H9 (cell line): ENCODE measurements around the gene KIZ. TPM values are rescaled to one million over a fixed set of nuclear protein-coding genes. Genes with fewer than 3 reads are reported as not detected.

ENCODE experiments used
- DNase-seq: peaks from one replicate; pipeline ENCODE4 v3.0.0-alpha.2; 2017
- H2AFZ ChIP-seq: one replicate; pipeline ENCODE4 v1.6.1; 2013; ENCODE audit warnings: mild to moderate bottlenecking, low read length, control low read depth, moderate library complexity
- H2AK5ac ChIP-seq: 2 replicates; pipeline ENCODE4 v1.6.1; 2013; ENCODE audit warnings: low read length, control low read depth, mixed read lengths; ENCODE audit not compliant: insufficient read length
- H2BK120ac ChIP-seq: one replicate; pipeline ENCODE4 v1.6.1; 2013; ENCODE audit warnings: low read depth, mild to moderate bottlenecking, low read length, control low read depth, inconsistent platforms; ENCODE audit not compliant: poor library complexity, severe bottlenecking
- H2BK12ac ChIP-seq: 2 replicates; pipeline ENCODE4 v1.6.1; 2013; ENCODE audit warnings: low read length, control low read depth, mixed read lengths, low read depth; ENCODE audit not compliant: insufficient read length
- H2BK15ac ChIP-seq: 2 replicates; pipeline ENCODE4 v1.6.1; 2013; ENCODE audit warnings: low read depth, low read length, control low read depth
- H2BK20ac ChIP-seq: one replicate; pipeline ENCODE4 v1.6.1; 2013; ENCODE audit warnings: low read depth, mild to moderate bottlenecking, low read length, control low read depth, inconsistent platforms; ENCODE audit not compliant: poor library complexity, severe bottlenecking
- H2BK5ac ChIP-seq: 2 replicates; pipeline ENCODE4 v1.6.1; 2013; ENCODE audit warnings: low read length, control low read depth, mixed read lengths; ENCODE audit not compliant: insufficient read length
- H3K14ac ChIP-seq: 2 replicates; pipeline ENCODE4 v1.6.1; 2013; ENCODE audit warnings: low read length, control low read depth; ENCODE audit not compliant: insufficient read depth
- H3K18ac ChIP-seq: 2 replicates; pipeline ENCODE4 v1.6.1; 2013; ENCODE audit warnings: low read depth, mild to moderate bottlenecking, mixed read lengths, low read length, control low read depth; ENCODE audit not compliant: insufficient read length
- H3K23ac ChIP-seq: 2 replicates; pipeline ENCODE4 v1.6.1; 2013; ENCODE audit warnings: low read length, control low read depth, mixed read lengths, low read depth; ENCODE audit not compliant: insufficient read length
- H3K23me2 ChIP-seq: 2 replicates; pipeline ENCODE4 v1.6.1; 2013; ENCODE audit warnings: low read depth, mild to moderate bottlenecking, mixed read lengths, low read length, control low read depth; ENCODE audit not compliant: insufficient read length, poor library complexity, severe bottlenecking
- H3K27ac ChIP-seq: 2 replicates; pipeline ENCODE4 v1.5.1; 2013; ENCODE audit warnings: low read length, control low read depth, mixed read lengths, low read depth; ENCODE audit not compliant: insufficient read length
- H3K27me3 ChIP-seq: 2 replicates; pipeline ENCODE4 v1.6.1; 2013; ENCODE audit warnings: low read length, control low read depth, inconsistent platforms; ENCODE audit not compliant: insufficient read depth
- H3K4ac ChIP-seq: 2 replicates; pipeline ENCODE4 v1.6.1; 2013; ENCODE audit warnings: low read depth, mild to moderate bottlenecking, control low read depth, inconsistent platforms, low read length, moderate library complexity
- H3K4me1 ChIP-seq: 2 replicates; pipeline ENCODE4 v1.6.1; 2013; ENCODE audit warnings: low read length, control low read depth, inconsistent platforms; ENCODE audit not compliant: insufficient read depth
- H3K4me2 ChIP-seq: 2 replicates; pipeline ENCODE4 v1.6.1; 2013; ENCODE audit warnings: low read length, control low read depth, mixed read lengths; ENCODE audit not compliant: insufficient read length, insufficient read depth
- H3K56ac ChIP-seq: 2 replicates; pipeline ENCODE4 v1.6.1; 2013; ENCODE audit warnings: low read depth, mild to moderate bottlenecking, mixed read lengths, low read length, control low read depth; ENCODE audit not compliant: insufficient read length
- H3K79me1 ChIP-seq: 2 replicates; pipeline ENCODE4 v1.6.1; 2013; ENCODE audit warnings: low read depth, mild to moderate bottlenecking, moderate library complexity, low read length, control low read depth, inconsistent platforms; ENCODE audit not compliant: insufficient read depth, poor library complexity, severe bottlenecking
- H3K79me2 ChIP-seq: 2 replicates; pipeline ENCODE4 v1.6.1; 2013; ENCODE audit warnings: low read length, control low read depth, inconsistent platforms; ENCODE audit not compliant: insufficient read depth
- H3K9ac ChIP-seq: 2 replicates; pipeline ENCODE4 v1.6.1; 2013; ENCODE audit warnings: low read length, control low read depth, mixed read lengths; ENCODE audit not compliant: insufficient read length; ENCODE audit errors: extremely low read depth
- H3K9me3 ChIP-seq: one replicate; pipeline ENCODE4 v1.6.1; 2013; ENCODE audit warnings: low read depth, low read length, inconsistent platforms; ENCODE audit not compliant: control insufficient read depth
- H3T11ph ChIP-seq: one replicate; pipeline ENCODE4 v1.6.1; 2013; ENCODE audit warnings: mild to moderate bottlenecking, low read length, control low read depth, inconsistent platforms
- H4K20me1 ChIP-seq: one replicate; pipeline ENCODE4 v1.6.1; 2013; ENCODE audit not compliant: control insufficient read depth, insufficient read length, insufficient read depth
- H4K5ac ChIP-seq: 2 replicates; pipeline ENCODE4 v1.6.1; 2013; ENCODE audit warnings: low read depth, mild to moderate bottlenecking, mixed read lengths, low read length, control low read depth; ENCODE audit not compliant: insufficient read length
- H4K8ac ChIP-seq: replicated peaks from 2 replicates; pipeline ENCODE4 v1.6.1; 2013; ENCODE audit warnings: low read length, control low read depth, mixed read lengths, low read depth; ENCODE audit not compliant: insufficient read length
- H4K91ac ChIP-seq: 2 replicates; pipeline ENCODE4 v1.6.1; 2013; ENCODE audit warnings: low read depth, mild to moderate bottlenecking, moderate library complexity, mixed read lengths, low read length, control low read depth; ENCODE audit not compliant: insufficient read length
- H3K27ac Mint-ChIP-seq, 3 experiments: 2 replicates in 2 of 3; 3 replicates in 1 of 3; pipeline ENCODE4 v1.8.0; 2020 to 2021; ENCODE audit warnings: mixed read lengths in 3 of 3, mild to moderate bottlenecking in 1 of 3, moderate library complexity in 1 of 3
- H3K27me3 Mint-ChIP-seq: 2 replicates; pipeline ENCODE4 v1.8.0; 2021; ENCODE audit warnings: low read depth, mild to moderate bottlenecking, moderate library complexity, mixed read lengths
- H3K36me3 Mint-ChIP-seq, 3 experiments: 2 replicates in 2 of 3; 3 replicates in 1 of 3; pipeline ENCODE4 v1.8.0; 2020 to 2021; ENCODE audit warnings: low read depth in 3 of 3, mixed read lengths in 3 of 3; ENCODE audit not compliant: insufficient read depth in 1 of 3
- H3K4me1 Mint-ChIP-seq, 2 experiments: 2 replicates each; pipeline ENCODE4 v1.8.0; 2020; ENCODE audit warnings: mixed read lengths in 2 of 2
- H3K4me3 Mint-ChIP-seq, 2 experiments: 2 replicates in 1 of 2; 3 replicates in 1 of 2; pipeline ENCODE4 v1.8.0; 2020 to 2021; ENCODE audit warnings: mild to moderate bottlenecking in 2 of 2, mixed read lengths in 2 of 2, moderate library complexity in 1 of 2
- H3K9me3 Mint-ChIP-seq, 2 experiments: 2 replicates in 1 of 2; 3 replicates in 1 of 2; pipeline ENCODE4 v1.8.0; 2020; ENCODE audit warnings: mild to moderate bottlenecking in 2 of 2, mixed read lengths in 2 of 2, moderate library complexity in 1 of 2
- WGBS: extraction: QIAGEN DNeasy Blood & Tissue Kit; methylation state at CpG from one replicate; pipeline ENCODE4 v1.1.7; 2013; ENCODE audit warnings: missing lambda C conversion rate, low lambda C conversion rate, mixed read lengths; ENCODE audit not compliant: insufficient read length; ENCODE audit errors: extremely low coverage; 5-methylcytosine and 5-hydroxymethylcytosine counted together
- total RNA-seq: library from RNA; stranded (reverse); gene quantifications from 2 replicates; pipeline ENCODE4 v1.2.1, GENCODE V29; 2021
- TF ChIP-seq, protein P1 (sequence below): fragments of 200-600 bp; sonication (generic); conservative IDR thresholded peaks from 3 replicates; pipeline ENCODE4 v1.8.0; 2021; ENCODE audit warnings: antibody characterized with exemption, mild to moderate bottlenecking

KIZ gene
- total RNA-seq, 1 experiment from 2014 or later, result 29.3 TPM

- H3K27ac ChIP-seq, result no peak overlapping the region
- H2BK20ac ChIP-seq, result no peak overlapping the region
- H3K79me1 ChIP-seq, result no peaks in the 10 kb centered on the region
- no peak overlapping the region for H2BK120ac ChIP-seq
- H3K4me3 Mint-ChIP-seq, result no peak overlapping the region
- H3K23me2 ChIP-seq, result no peaks in the 10 kb centered on the region
- H3T11ph ChIP-seq, result no peak overlapping the region
- no peaks in the 10 kb centered on the region for H3K27me3 Mint-ChIP-seq
- no peaks in the 10 kb centered on the region for H3K27me3 ChIP-seq
- peaks cover 3 to 11% (median 10%) of the 10 kb centered on the region in 3 experiments; a peak in 4 of 7 replicates for H3K36me3 Mint-ChIP-seq
- no peak overlapping the region for H4K5ac ChIP-seq
- no peaks in the 10 kb centered on the region for H3K4me1 ChIP-seq
- no peak overlapping the region for H2BK12ac ChIP-seq
- H2AFZ ChIP-seq, result no peak overlapping the region
- WGBS, result no CpG with 5 or more reads among the region's 1 CpG
- no peak overlapping the region for H3K56ac ChIP-seq
- peaks cover 0 to 3% of the 10 kb centered on the region in 2 experiments; a peak in 2 of 4 replicates for H3K4me1 Mint-ChIP-seq
- H3K23ac ChIP-seq, result no peak overlapping the region
- H4K91ac ChIP-seq, result no peak overlapping the region
- H3K14ac ChIP-seq, result no peak overlapping the region
- no peaks in the 10 kb centered on the region for H3K9me3 ChIP-seq
- no peaks in the 10 kb centered on the region for H3K9me3 Mint-ChIP-seq
- peak overlapping the region in 1 of 3 experiments; percentile 5; a peak in 4 of 7 replicates for H3K27ac Mint-ChIP-seq
- no peak overlapping the region for H3K9ac ChIP-seq
- TF ChIP-seq, protein P1, sequence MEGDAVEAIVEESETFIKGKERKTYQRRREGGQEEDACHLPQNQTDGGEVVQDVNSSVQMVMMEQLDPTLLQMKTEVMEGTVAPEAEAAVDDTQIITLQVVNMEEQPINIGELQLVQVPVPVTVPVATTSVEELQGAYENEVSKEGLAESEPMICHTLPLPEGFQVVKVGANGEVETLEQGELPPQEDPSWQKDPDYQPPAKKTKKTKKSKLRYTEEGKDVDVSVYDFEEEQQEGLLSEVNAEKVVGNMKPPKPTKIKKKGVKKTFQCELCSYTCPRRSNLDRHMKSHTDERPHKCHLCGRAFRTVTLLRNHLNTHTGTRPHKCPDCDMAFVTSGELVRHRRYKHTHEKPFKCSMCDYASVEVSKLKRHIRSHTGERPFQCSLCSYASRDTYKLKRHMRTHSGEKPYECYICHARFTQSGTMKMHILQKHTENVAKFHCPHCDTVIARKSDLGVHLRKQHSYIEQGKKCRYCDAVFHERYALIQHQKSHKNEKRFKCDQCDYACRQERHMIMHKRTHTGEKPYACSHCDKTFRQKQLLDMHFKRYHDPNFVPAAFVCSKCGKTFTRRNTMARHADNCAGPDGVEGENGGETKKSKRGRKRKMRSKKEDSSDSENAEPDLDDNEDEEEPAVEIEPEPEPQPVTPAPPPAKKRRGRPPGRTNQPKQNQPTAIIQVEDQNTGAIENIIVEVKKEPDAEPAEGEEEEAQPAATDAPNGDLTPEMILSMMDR, result no peak
- no peak overlapping the region for H2BK5ac ChIP-seq
- peaks cover 3% of the 10 kb centered on the region for H4K20me1 ChIP-seq
- H3K18ac ChIP-seq, result no peak overlapping the region
- no peaks in the 10 kb centered on the region for H3K79me2 ChIP-seq
- no peak overlapping the region for H3K4ac ChIP-seq
- no peak overlapping the region for H4K8ac ChIP-seq
- no peak overlapping the region for H2BK15ac ChIP-seq
- DNase-seq, result no peak
- H2AK5ac ChIP-seq, result no peak overlapping the region
- H3K4me2 ChIP-seq, result no peak overlapping the region
Observed at GRCh38 chr20:21147593-21147992, 21.7 kb downstream of the KIZ start.
